K562 (cell line): Measurements from ENCODE around the gene DPH5. TPM values are rescaled to one million over a fixed set of nuclear protein-coding genes. Genes with fewer than 3 reads are reported as not detected.

Experiments
- FOSL1 ChIP-seq: fragments of 200-800 bp; sonication (Bioruptor generic); conservative IDR thresholded peaks from 2 replicates; pipeline ENCODE4 v1.6.1; 2016; ENCODE audit warnings: missing genetic modification characterization, missing compliant biosample characterization
- GABPB2 ChIP-seq: fragments of 250-450 bp; sonication (Bioruptor Pico); conservative IDR thresholded peaks from 2 replicates; pipeline ENCODE4 v1.5.1; 2021; ENCODE audit warnings: mild to moderate bottlenecking
- KLF10 ChIP-seq: fragments of 250-450 bp; sonication (Bioruptor Pico); IDR thresholded peaks from 2 replicates; pipeline ENCODE4 v1.6.1; 2021; ENCODE audit warnings: matching md5 sums
- RB1 ChIP-seq: fragments of 450-650 bp; IDR thresholded peaks from 2 replicates; pipeline ENCODE4 v1.6.1; 2017; ENCODE audit warnings: low read depth, mild to moderate bottlenecking
- SOX6 ChIP-seq: fragments of 450-650 bp; IDR thresholded peaks from 2 replicates; pipeline ENCODE4 v1.6.1; 2014; ENCODE audit warnings: mild to moderate bottlenecking
- SREBF2 ChIP-seq: sonication (generic); formaldehyde crosslinking; IDR thresholded peaks from 2 replicates; pipeline ENCODE4 v1.4.0; 2020; ENCODE audit warnings: mild to moderate bottlenecking, missing genetic modification reagents
- TCF7 ChIP-seq: sonication (generic); IDR thresholded peaks from 2 replicates; pipeline ENCODE4 v1.6.1; 2016; ENCODE audit warnings: antibody characterized with exemption, borderline replicate concordance
- TEAD1 ChIP-seq, 2 experiments: fragments of 450-650 bp in 1 of 2; sonication (generic) in 1 of 2; formaldehyde crosslinking; IDR thresholded peaks; 2 replicates each; pipeline versions ENCODE4 v1.4.0 to v1.8.0; 2020 to 2022; ENCODE audit warnings: mild to moderate bottlenecking in 2 of 2, missing genetic modification reagents in 1 of 2
- ZKSCAN1 ChIP-seq: fragments of 150-350 bp; IDR thresholded peaks from 2 replicates; pipeline ENCODE4 v1.6.1; 2016; ENCODE audit warnings: low read depth, low read length
- ZNF124 ChIP-seq: sonication (generic); formaldehyde crosslinking; IDR thresholded peaks from 2 replicates; pipeline ENCODE4 v1.8.1; 2022; ENCODE audit warnings: missing genetic modification reagents
- ZNF217 ChIP-seq: sonication (generic); formaldehyde crosslinking; IDR thresholded peaks from 2 replicates; pipeline ENCODE4 v1.8.0; 2022; ENCODE audit warnings: mild to moderate bottlenecking, missing genetic modification reagents
- ZNF583 ChIP-seq: fragments of 250-450 bp; sonication (Bioruptor Pico); IDR thresholded peaks from 2 replicates; pipeline ENCODE4 v1.4.0; 2020
- ZNF717 ChIP-seq: fragments of 250-450 bp; sonication (Bioruptor Pico); IDR thresholded peaks from 2 replicates; pipeline ENCODE4 v1.5.0; 2021
- polyA plus RNA-seq, 8 experiments: library from polyadenylated mRNA; depleted of rRNA in 4 of 8; stranded (reverse) in 5 of 8; unstranded in 3 of 8; fragments of >200 nt; fragmentation: Nextera tagmentation in 2 of 8; fragmentation: Illumina TruSeq in 1 of 8; extraction: Ambion mirVana in 2 of 8; extraction: Trizol in 1 of 8; gene quantifications; 2 replicates each; pipeline versions ENCODE4 v1.2.1 to v1.2.3, GENCODE V29; 2011 to 2014; ENCODE audit warnings: inconsistent platforms in 1 of 8, missing spikeins in 1 of 8
- total RNA-seq, 7 experiments: library from RNA; depleted of rRNA in 6 of 7; stranded (reverse); fragments of >200 nt in 6 of 7; fragmentation: Illumina TruSeq in 2 of 7; extraction: Trizol in 2 of 7; gene quantifications; 2 replicates each; pipeline versions ENCODE4 v1.2.1 to v1.2.3, GENCODE V29; 2011 to 2021; ENCODE audit warnings: low replicate concordance in 1 of 7
- TF ChIP-seq, protein P1 (sequence below), 2 experiments: fragments of 450-650 bp; formaldehyde crosslinking in 1 of 2; IDR thresholded peaks; 2 replicates each; pipeline versions ENCODE4 v1.4.0 to v1.6.1; 2014 to 2020; ENCODE audit warnings: mild to moderate bottlenecking in 2 of 2, borderline replicate concordance in 1 of 2, low read depth in 1 of 2
- TF ChIP-seq, protein P2 (sequence below): sonication (generic); formaldehyde crosslinking; IDR thresholded peaks from 2 replicates; pipeline ENCODE4 v1.8.1; 2023; ENCODE audit warnings: mild to moderate bottlenecking, missing genetic modification reagents
- TF ChIP-seq, protein P3 (sequence below): sonication (generic); formaldehyde crosslinking; IDR thresholded peaks from 2 replicates; pipeline ENCODE4 v1.9.0; 2022; ENCODE audit warnings: mild to moderate bottlenecking, missing genetic modification reagents
- TF ChIP-seq, protein P4 (sequence below): fragments of 450-650 bp; formaldehyde crosslinking; IDR thresholded peaks from 2 replicates; pipeline ENCODE4 v1.4.0; 2020; ENCODE audit warnings: mild to moderate bottlenecking, moderate library complexity

Gene DPH5
- total and polyA plus RNA-seq, 9 of the 15 experiments (the other 6 are each of a cell fraction or from before 2014, with no cell fraction given): 37.6 to 159 (median 89.7) TPM

DNA sequence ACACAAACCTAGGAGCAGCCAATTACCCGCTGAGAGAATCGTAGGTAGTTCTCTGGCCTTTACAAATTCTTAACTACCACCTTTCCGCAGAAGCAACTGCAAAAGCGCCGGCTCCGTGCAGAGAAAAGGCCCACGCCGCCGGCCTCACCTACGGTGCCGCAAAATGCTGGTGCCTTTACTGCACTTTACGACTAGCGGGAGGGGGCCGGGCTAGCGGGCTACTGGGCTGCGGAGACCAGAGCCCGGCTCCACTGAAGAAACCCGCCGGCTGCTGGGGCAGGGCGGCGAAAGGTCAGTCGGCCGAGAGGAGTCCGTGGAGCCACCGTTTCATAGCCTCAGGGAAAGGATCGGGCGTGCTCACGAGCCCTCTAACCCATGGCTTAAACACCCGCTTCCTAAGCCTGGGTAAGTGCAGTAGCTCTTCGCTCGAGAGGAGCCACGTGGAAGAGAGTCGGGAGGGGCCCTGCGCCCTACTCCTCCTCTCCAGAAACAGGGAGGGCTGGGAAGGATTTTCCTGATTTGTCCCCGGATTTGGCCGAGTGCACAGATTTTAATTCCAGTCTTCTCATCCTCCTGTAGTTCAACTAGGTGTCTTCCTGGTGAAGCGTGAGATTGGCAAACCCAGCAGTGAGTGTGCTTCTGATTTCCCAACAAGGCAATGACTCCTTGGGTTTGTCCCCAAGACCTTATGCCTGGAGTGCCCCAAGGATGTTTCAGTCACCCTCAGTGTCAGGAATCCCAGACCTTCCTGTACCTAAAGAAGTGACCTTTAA, at the start of gene DPH5 (continued):
- TF ChIP-seq, protein P1, sequence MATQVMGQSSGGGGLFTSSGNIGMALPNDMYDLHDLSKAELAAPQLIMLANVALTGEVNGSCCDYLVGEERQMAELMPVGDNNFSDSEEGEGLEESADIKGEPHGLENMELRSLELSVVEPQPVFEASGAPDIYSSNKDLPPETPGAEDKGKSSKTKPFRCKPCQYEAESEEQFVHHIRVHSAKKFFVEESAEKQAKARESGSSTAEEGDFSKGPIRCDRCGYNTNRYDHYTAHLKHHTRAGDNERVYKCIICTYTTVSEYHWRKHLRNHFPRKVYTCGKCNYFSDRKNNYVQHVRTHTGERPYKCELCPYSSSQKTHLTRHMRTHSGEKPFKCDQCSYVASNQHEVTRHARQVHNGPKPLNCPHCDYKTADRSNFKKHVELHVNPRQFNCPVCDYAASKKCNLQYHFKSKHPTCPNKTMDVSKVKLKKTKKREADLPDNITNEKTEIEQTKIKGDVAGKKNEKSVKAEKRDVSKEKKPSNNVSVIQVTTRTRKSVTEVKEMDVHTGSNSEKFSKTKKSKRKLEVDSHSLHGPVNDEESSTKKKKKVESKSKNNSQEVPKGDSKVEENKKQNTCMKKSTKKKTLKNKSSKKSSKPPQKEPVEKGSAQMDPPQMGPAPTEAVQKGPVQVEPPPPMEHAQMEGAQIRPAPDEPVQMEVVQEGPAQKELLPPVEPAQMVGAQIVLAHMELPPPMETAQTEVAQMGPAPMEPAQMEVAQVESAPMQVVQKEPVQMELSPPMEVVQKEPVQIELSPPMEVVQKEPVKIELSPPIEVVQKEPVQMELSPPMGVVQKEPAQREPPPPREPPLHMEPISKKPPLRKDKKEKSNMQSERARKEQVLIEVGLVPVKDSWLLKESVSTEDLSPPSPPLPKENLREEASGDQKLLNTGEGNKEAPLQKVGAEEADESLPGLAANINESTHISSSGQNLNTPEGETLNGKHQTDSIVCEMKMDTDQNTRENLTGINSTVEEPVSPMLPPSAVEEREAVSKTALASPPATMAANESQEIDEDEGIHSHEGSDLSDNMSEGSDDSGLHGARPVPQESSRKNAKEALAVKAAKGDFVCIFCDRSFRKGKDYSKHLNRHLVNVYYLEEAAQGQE (IDR thresholded peaks at IDR 0.05; ENCODE audit: borderline replicate concordance): no peak
- TF ChIP-seq, protein P1 (CRISPR knock-in tag; IDR thresholded peaks at IDR 0.05; ENCODE audit: low read depth): peak; percentile 51; the same call in 1 of the 2 replicates
- TF ChIP-seq ZNF583 (CRISPR knock-in tag): peak; percentile 32; the same call in 1 of the 2 replicates
- no peak for TF ChIP-seq ZNF217 (CRISPR knock-in tag)
- 0 out of 2 replicates have a peak, but pooled peaks have one; percentile 28 for TF ChIP-seq SOX6
- no peak for TF ChIP-seq ZNF124 (CRISPR knock-in tag)
- TF ChIP-seq, protein P2, sequence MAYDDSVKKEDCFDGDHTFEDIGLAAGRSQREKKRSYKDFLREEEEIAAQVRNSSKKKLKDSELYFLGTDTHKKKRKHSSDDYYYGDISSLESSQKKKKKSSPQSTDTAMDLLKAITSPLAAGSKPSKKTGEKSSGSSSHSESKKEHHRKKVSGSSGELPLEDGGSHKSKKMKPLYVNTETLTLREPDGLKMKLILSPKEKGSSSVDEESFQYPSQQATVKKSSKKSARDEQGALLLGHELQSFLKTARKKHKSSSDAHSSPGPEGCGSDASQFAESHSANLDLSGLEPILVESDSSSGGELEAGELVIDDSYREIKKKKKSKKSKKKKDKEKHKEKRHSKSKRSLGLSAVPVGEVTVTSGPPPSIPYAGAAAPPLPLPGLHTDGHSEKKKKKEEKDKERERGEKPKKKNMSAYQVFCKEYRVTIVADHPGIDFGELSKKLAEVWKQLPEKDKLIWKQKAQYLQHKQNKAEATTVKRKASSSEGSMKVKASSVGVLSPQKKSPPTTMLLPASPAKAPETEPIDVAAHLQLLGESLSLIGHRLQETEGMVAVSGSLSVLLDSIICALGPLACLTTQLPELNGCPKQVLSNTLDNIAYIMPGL (CRISPR knock-in tag): no peak
- TF ChIP-seq, protein P3, sequence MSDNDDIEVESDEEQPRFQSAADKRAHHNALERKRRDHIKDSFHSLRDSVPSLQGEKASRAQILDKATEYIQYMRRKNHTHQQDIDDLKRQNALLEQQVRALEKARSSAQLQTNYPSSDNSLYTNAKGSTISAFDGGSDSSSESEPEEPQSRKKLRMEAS (CRISPR knock-in tag): peak; percentile 88
- TF ChIP-seq SREBF2 (CRISPR knock-in tag): no peak
- TF ChIP-seq TCF7: peak; percentile 69; the same call in 1 of the 2 replicates
- TF ChIP-seq ZKSCAN1: peak; percentile 54; the same call in 1 of the 2 replicates
- no peak for TF ChIP-seq ZNF717
- TF ChIP-seq FOSL1 (tag): peak; percentile 58; the same call in 1 of the 2 replicates
- no peak for TF ChIP-seq GABPB2 (CRISPR knock-in tag)
- TF ChIP-seq RB1: peak; percentile 74
- TF ChIP-seq KLF10 (CRISPR knock-in tag): no peak
- TF ChIP-seq, protein P4, sequence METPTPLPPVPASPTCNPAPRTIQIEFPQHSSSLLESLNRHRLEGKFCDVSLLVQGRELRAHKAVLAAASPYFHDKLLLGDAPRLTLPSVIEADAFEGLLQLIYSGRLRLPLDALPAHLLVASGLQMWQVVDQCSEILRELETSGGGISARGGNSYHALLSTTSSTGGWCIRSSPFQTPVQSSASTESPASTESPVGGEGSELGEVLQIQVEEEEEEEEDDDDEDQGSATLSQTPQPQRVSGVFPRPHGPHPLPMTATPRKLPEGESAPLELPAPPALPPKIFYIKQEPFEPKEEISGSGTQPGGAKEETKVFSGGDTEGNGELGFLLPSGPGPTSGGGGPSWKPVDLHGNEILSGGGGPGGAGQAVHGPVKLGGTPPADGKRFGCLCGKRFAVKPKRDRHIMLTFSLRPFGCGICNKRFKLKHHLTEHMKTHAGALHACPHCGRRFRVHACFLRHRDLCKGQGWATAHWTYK (CRISPR knock-in tag): peak; percentile 84
- peak in 1 of 2 experiments; percentile 61; a peak in 1 of 4 replicates for TF ChIP-seq TEAD1 (CRISPR knock-in tag; IDR thresholded peaks at IDR 0.05)
